Stimulated activated CD4-positive, alpha-beta T cell treated with anti-CD3 and anti-CD28 coated beads, Interleukin-15, amount 100 ng/mL, for 24 hours (primary cell): ENCODE data around the gene LDLR.
"Not testable (repeated sequence)": the region's sequence is repeated elsewhere in the genome, so short reads cannot be mapped to it uniquely, and the experiment has no call there.

Experiments used
- DNase-seq: peaks from one replicate; pipeline ENCODE4 v3.0.0-alpha.2; 2020

The LDLR gene

DNA sequence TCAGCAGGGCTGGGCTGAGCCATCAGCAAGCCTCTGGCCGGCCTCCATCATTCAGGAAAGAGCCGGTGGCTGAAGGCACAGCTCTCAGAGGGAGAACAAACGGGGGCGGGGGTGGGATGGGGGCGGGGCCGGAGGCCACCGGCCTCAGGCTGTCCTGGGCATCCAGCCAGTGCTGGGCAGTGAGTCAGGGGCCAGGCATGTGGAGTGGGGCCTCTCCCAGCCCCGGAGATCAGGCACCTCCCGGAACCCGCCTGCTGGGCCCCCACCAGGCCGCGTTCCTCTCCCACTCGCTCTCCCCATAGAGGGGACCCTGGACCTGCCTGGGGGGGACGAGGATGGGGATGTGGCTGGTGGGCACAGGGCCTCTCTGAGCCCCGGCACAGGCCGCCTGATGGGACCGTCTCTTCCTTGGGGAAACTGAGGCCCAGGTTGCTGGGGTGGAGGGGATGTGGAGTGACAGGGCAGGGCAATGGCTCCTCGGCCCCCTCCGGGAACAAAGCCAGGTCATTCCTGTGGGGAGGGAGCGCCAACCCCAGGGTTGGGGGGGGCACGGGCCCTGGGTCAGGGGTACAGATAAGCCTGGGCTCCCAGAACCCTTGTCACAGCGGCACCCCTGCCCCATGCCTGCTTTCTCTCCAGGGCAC lies 53.4 kb downstream of the LDLR start:
- no peak for DNase-seq

DNA sequence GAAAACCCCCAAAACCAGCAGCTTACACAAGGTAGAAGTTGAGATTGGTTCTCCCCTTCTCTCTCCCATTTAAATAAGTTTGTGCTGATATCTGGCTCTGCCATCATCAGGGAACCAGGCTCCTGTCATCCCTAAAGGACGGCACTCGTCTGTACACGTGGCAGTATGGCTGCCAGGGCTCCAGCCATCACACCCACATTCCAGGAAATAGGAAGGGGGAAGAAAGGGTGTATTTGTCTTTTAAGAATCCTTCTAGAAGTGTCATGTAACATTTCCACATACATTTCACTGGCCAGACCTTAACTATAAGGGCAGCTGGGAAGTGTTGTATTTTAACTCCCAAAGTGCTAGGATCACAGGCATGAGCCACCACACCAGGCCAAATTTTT lies 56.3 kb downstream of the LDLR start:
- no peak for DNase-seq

DNA sequence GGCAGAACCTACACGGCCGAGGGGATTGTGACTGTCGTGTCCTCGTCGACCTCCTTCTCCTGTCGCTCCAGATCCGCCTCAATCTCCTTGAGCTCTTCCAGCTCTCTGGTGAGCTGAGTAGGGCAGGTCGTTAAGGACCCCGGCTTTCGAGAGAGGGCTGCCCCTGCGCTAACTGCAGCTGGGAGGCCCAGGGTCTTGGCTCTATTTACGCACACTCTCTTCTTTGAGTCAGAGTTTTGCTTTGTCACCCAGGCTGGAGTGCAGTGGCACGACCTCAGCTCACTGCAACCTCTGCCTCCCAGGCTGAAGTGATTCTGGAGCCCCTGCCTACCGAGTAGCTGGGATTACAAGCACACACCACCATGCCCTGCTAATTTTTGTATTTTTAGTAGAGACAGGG lies 58.7 kb downstream of the LDLR start:
- no peak for DNase-seq

DNA sequence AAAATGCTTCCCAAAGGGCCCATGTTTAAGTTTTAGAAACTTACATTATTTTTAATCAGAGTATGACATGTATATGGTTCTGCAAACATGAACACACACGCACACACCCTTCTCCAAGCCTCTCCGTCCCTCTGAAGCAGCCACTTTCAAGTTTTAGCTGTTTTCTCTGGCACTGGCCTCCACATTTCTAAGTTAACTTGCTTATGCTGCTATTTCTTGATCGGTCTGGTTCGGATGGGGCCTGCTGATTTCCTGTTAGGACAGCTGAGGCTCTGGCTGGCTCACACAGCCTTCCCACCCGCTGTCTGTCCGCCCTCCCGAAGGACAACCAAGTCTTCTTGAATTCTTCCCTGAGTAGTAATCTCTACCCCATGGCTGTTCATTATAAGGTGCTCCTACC lies 61.9 kb downstream of the LDLR start:
- DNase-seq: no peak

DNA sequence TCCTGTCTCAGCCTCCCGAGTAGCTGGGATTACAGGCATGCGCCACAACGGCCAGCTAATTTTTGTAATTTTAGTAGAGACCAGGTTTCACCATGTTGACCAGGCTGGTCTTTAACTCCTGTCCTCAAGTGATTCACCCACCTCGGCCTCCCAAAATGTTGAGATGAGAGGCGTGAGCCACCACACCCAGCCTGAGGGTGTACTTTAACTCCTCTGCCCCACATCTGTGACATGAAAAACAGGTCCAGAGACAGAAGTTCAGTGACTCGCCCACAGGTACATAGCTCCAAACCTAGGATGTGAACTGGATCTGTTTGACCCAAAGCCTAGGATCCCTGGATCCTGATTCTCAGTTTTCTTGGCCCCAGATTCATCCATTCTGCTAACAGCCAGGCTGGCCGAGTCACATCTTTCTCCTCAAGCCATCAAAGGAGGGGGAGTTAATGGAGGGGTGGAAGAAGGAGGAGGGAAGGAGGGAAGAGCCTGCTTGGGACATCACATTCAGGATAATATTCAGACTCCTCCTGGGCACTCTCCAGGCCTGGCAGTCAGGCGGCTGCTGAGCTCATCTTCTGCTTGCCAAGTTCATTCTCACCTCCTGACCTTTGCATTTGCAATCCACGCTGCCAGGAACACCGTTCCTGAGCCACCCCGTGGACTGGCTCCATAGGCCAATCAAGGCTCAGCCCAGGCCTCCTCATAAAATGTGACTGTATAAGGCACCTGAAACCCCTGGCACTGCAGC lies 63.2 kb downstream of the LDLR start:
- no peak for DNase-seq

DNA sequence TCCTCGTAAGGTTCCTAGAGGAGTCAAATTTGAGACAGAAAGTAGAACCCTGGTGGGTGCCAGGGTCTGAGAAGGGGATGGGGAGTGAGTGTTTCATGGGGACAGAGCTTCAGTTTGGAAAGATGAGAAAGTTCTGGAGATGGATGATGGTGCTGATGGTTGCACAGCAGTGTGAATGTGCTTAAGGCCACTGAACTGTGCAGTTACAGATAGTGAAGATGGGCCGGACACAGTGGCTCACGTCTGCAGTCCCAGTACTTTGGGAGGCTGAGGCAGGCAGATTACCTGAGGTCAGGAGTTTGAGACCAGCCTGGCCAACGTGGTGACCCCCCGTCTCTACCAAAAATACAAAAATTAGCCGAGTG lies 65.4 kb downstream of the LDLR start:
- DNase-seq: no peak

DNA sequence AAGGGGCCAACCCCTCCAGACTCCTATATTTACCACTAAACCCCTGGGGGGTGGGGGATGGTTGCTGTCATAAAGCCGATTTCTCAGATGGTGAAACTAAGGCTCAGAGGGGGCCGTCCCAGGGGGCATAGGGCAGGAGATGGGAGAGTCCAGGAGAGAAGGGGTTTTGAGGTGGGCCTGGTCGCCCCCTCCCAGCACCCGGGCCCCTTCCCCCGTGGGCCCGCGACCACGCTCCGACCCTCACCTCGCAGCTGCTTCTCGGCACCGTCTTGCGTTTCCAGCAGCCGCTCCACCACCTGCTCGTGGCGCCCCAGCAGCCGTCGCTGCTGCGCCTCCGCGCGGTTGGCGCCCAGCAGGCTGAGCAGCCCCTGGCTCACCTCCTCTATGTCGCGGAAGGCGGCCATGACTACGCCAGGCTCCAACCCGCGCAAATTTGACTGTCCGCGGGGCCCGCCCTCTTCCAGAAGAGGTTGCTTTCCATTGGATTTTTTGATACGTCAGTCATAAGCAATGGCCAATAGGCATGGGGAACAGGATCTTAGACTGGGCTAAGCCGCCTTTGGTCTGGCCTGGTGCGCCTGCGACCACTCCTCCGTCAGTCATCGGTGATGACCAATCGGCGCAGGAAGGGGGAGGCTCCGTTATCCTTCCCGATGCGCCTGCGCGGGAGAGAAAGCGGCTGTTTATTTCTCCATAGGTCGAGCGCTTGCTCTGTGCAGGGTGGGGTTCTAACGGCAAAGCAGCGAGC lies 66.3 kb downstream of the LDLR start, which contains the start of gene SPC24:
Gene SPC24, minus strand, starts transcription at position 410 of the 748 bp plus-strand sequence. Its CDS starts 6 bp downstream, at position 404.
- peak; percentile 96 for DNase-seq

DNA sequence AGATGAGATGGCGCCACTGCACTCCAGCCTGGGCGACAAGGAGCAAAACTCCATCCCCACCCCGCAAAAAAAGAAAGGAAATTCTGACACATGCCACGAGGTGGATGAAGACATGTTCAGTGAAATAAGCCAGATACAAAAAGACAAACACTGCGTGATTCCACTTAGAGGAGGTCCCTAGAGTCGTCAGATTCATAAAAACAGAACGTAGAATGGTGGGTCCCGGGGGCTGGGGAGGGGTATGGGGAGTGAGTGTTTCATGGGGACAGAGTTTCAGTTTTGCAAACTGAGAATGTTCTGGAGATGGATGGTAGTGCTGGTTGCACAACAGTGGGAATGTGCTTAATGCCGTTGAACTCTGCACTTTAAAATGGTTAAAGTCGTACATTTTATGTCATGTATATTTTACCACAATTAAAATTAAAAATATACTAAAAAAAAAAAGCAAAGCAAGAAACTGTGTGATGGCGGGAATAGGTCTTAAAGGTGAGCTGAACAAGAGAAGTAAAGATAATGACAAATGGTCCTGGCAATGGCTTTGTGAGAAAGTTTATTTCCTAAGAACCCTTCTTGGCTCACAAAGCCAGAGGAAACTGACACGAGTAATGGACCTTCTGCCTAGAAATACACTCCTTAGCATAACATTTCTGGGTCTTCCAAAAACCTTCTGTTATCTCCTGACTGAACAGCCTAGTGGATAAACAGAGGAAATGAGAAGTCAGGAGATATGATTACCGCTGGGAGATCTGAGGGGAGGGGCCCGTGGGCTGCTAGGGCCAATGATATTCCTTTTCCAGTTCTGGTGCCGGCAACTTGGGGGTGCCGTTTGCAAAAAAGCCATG lies 70.6 kb downstream of the LDLR start:
- DNase-seq: no peak

DNA sequence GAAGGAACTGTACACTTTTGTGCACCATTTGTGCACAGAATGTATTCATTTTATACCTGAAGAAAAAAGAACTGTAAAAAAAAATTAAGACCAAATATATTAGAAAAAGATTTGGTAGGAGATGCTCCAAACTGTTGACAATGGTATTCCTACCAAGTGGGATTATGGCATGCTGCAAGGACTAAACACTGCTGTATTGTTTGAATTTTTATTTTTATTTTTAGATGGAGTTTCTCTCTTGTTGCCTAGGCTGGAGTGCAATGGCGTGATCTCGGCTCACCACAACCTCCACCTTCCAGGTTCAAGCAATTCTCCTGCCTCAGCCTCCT lies 71.1 kb downstream of the LDLR start:
- not testable (repeated sequence) for DNase-seq

DNA sequence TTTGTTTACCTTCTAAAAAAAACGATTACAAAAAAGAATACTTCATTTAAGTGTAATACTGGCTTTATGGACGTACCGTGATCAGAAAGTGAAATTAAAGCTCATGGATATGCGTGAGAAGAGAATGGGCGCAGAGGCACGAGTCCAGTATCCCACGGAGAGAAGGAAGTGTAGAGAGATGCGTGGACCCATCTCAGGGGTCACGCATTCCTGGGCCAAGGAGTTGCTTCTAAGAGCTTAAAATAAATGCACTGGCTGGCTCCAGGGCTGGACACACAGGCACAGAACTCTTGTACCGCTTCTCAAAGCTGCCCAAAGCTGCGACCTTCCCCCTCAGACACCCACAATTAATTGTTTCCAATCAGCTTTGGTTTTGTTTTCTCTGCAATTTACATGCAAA lies 75.0 kb downstream of the LDLR start:
- no peak for DNase-seq

DNA sequence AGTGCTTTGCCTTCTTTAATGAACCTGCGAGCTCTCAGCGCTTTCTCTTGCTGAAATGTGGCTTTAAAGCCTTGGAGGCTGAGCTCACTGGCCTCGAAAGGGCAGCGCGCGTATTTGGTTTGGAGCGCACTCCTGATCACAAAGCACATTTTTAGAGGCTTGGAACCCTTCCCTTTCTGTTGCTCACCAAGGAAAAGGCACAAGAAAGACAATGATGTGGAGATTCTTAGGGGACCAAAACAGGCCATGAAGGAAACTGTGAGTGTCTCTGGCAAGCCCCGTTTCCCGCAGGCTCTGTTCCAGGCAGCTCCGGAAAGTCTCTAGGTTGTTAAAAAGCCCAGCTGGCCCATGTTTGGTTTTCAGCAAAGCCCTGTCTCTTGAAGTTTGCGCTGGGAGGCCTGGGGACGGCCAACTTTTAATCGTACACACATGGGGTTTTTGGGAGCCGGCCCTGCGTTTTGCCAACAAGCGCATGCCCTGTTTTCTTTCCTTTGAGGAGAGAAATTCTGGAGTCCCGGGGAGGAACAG lies 75.7 kb downstream of the LDLR start:
- no peak for DNase-seq

DNA sequence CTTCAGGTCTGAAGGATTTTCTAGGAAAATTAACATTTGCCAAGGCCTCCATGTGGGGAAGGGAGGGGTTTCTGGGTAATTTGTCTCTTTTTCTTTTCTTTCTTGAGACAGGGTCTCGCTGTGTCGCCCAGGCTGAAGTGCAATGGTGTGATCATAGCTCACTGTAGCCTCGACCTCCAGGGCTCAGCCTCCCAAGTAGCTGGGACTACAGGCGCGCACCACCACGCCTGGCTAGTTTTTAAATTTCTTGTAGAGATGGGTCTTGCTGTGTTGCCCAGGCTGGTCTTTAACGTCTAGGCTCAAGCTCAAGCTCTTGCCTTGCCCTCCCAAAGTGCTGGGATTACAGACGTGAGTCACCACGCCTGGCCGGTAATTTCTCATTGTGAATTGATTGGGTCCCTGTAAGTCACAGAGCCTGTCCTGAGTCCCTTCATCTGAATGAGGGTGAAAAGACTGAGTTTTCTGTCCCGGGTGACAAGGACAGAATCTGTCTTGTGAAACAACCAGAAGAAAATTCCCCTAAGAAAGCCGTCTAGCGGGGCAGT lies 76.3 kb downstream of the LDLR start:
- DNase-seq: no peak

DNA sequence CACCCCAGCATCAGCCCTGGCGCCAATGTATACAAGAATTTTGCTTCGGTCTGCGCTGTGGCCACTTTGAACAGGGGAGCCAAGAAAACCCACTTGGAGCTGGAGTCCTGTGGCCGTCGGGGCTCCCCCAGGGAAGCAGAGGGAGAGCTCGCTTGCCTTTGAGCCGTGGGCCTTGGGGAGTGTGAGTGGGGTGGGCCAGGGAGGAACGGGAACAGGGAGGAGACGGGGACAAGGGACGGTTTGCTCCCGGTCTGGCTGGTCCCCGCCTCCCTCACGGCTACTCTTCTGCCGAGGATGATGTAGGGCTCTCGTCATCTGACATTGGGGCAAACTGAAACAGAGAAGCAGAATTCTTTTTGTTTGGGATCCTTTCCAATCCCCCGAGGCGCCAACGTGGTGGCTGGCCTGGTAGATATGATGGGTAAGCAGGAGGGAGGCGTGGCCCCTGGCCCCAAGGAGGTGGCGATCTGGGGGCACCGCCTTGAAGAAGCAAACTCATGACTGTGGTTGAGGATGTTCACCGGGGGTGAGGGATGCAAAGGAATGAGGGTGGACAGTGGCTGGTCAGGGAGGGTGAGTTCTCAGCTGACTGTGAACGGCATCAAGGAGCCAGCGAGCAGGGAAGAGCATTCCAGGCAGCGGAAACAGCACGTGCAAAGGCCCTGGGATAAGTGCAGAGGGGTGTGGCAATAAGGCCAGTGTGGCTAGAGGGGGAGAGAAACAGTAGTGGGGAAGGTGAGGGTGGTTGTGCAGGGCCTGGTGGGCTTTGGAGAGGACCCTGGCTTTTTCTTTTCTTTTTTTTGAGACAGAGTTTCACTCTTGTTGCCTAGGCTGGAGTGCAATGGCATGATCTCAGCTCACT lies 77.2 kb downstream of the LDLR start:
- DNase-seq: no peak

DNA sequence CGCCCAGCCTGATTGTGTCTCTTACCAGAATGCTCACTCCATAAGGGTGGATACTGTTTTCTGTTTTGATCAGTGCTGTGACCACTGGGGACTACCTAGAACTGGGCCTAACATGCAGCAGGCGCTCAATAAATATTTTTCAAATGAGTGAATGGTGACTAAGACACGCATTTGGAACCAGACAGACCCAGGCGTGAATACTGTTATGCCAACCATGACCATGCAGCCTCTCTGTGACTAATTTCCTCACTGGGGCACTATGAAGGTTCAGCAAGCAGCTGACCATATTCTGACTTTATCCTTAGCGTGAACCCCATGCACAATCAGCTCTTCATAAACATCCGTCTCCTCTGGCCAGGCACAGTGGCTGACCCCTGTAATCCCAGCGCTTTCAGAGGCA lies 79.3 kb downstream of the LDLR start:
- DNase-seq: no peak

DNA sequence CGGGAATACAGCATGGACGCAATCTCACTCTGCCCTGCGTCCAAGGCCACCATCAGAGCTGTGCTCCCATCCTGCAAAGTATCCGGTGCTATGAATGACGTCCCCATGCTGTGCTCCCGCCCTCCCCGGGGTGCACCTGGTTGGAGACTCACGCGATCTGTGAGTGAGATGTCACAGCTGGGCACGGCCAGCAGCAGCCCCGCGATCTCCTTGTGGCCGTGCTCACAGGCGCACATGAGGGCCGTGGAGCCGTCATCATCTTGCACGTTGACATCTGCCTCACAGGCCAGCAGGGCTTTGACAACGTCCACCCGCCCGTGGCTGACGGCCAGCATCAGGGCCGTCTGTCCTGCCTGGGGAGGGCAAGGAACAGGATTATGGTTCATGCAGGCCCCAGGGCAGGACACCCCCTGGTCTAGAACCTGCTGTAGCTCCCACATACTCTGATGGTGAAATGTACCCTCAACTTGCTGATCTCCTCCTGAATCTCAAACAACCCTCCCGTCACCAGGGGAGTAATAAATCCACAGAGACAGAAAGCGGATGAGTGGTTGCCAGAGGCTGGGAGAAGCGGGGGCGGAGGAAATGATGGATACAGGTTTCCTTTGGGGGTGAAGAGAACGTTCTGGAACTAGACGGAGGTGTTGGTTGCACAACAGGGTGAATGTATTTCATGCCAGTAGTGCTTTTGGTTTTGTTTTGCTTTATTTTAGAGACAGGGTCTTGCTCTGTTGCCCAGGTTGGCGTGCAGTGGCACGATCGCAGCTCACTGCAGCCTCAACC lies 80.8 kb downstream of the LDLR start:
- DNase-seq: no peak

DNA sequence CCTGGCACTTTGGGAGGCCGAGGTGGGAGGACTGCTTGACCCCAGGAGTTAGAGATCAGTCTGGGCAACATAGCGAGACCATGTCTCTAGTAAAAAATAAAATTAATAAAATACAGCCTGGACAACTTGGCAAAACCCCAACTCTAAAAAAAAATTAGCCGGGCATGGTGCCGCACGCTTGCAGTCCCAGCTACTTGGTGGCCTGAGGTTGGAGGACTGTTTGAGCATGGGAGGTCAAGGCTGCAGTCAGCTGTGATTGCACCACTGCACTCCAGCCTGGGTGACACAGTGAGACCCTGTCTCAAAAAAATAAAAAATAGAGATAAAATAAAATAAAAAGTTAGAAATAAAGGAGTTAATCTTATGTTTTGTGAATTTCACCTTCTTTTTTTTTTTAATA lies 81.9 kb downstream of the LDLR start:
- no peak for DNase-seq

DNA sequence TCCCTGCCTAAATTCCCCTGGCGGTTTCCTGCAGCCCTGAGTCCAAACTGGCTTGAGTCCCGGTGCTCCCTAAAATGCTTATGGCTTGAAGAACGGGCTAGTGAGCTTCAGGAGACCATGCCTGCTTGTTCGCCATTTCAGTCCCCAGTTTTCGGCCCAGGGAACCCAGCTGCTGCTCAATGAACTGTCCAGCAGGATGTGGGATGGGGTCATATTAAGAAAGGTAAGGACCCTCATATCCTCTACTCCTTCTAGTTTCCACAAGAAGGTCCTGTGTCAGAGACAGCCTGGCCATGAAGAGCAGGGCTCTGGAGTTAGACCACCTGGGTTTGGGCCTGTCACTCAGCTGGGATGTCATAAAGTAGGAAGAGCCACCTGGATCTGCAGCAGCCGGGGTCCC lies 83.3 kb downstream of the LDLR start:
- DNase-seq: no peak

DNA sequence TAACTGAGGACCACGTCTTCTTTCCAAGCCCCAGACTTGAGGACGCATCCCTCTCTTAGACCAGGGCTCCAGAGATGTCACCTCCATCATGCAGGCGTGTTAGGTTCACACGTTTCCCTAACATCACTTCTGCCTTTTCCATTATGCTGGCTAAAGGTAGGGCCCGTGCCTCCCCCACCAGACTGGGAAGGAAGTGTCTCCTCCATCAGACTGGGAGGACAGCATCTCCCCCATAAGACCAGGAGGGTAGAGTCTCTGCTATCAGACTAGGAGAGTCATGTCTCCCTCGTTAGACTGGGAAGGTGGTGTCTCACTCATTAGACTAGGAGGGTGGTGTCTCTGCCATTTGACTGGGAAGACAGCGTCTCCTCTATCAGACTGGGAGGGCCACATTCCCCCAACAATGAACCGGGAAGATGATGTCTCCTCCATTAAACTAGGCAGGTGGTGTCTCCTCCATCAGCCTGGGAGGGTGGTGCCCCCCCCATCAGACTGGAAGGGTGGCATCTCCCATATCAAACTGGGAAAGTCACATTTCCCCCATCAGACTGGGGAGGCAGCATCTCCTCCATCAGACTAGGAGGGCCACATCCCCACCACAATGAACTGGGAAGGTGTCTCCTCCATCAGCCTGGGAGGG lies 84.4 kb downstream of the LDLR start:
- no peak for DNase-seq

DNA sequence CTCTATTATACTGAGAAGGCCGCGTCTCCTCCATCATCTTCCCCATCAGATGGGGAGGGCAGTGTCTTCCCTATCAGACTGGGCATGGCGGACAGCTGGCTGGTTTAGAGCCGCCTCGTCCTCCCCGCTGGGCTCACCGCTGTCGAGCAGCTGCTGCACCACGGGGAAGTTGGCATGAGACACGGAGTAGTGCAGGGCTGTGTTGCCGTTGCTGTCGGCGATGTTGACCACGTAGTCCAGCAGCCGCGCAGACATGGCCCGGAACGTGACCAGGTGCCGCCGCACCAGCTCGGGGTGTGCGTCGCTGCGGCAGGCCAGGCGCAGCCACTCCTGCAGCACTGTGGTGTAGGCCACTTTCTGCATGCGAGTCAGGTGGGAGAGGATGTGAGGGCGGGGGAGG lies 85.1 kb downstream of the LDLR start:
- no peak for DNase-seq

DNA sequence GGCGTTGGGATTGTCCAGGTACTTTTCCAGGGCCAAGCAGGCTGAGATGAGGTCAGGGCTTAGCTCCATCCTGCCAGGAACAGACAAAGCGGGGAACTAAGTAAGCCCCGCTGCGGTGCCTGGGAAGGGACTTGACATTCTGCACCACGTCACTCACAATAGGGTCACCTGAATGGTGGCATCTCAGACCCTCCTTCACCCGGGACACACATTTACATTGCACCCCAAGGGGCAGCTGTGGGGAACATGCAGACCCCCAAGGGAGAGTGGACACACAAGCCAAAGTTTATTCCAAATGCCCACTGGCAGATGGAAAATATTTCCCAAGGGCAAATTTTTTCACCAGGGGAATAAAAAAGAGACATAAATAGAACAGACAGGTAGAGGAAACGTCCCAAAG lies 86.7 kb downstream of the LDLR start:
- DNase-seq: no peak
